A673 (cell line): Measurements from ENCODE around the gene PDGFD. TPM values are rescaled to one million over a fixed set of nuclear protein-coding genes. Genes with fewer than 3 reads are reported as not detected.

Source experiments
- BruUV-seq: library from RNA; stranded (reverse); fragments of 400-500 nt; replicated peaks from 2 replicates; lab custom pipeline; 2021; lab: Mats Ljungman, UMichigan
- CTCF ChIA-PET: fragments of 300-600 bp; sonication (Branson Sonifier 250); formaldehyde crosslinking; loops from one replicate; lab custom pipeline; 2022; ENCODE audit warnings: antibody characterized with exemption; lab: Charles Lee
- POLR2A ChIA-PET: fragments of 300-600 bp; sonication (Branson Sonifier 250); formaldehyde crosslinking; loops from one replicate; lab custom pipeline; 2022; ENCODE audit warnings: antibody characterized with exemption; ENCODE audit not compliant: low non-redundant PET; lab: Charles Lee
- DNase-seq: peaks from one replicate; pipeline ENCODE4 v3.0.0-alpha.2; 2015; ENCODE audit warnings: low spot score
- H3K27ac ChIP-seq: fragments of 200-600 bp; sonication (generic); 2 replicates; pipeline ENCODE4 v1.5.1; 2016; ENCODE audit warnings: mixed run types, low read depth, mild to moderate bottlenecking, mixed read lengths, antibody characterized with exemption, low read length; ENCODE audit not compliant: poor library complexity, severe bottlenecking
- H3K27me3 ChIP-seq: fragments of 200-600 bp; sonication (generic); replicated peaks from 2 replicates; pipeline ENCODE4 v1.6.1; 2017; ENCODE audit warnings: mixed run types, low read depth, mild to moderate bottlenecking, mixed read lengths, antibody characterized with exemption, low read length; ENCODE audit not compliant: insufficient read depth, poor library complexity
- H3K36me3 ChIP-seq: fragments of 200-600 bp; sonication (generic); 2 replicates; pipeline ENCODE4 v1.6.1; 2016; ENCODE audit warnings: mixed run types, mild to moderate bottlenecking, mixed read lengths, antibody characterized with exemption, low read length; ENCODE audit not compliant: insufficient read depth, poor library complexity, severe bottlenecking
- H3K4me1 ChIP-seq: fragments of 200-600 bp; sonication (generic); 2 replicates; pipeline ENCODE4 v1.6.1; 2017; ENCODE audit warnings: mixed run types, mild to moderate bottlenecking, mixed read lengths, antibody characterized with exemption, low read length; ENCODE audit not compliant: insufficient read depth, poor library complexity, severe bottlenecking
- H3K4me3 ChIP-seq: fragments of 200-600 bp; sonication (generic); 2 replicates; pipeline ENCODE4 v1.5.1; 2016; ENCODE audit warnings: low read depth, mixed run types, mild to moderate bottlenecking, mixed read lengths, low read length; ENCODE audit not compliant: poor library complexity, severe bottlenecking
- H3K9me3 ChIP-seq: fragments of 200-600 bp; sonication (generic); 2 replicates; pipeline ENCODE4 v1.6.1; 2016; ENCODE audit warnings: mixed run types, low read depth, mild to moderate bottlenecking, mixed read lengths, antibody characterized with exemption, low read length; ENCODE audit not compliant: poor library complexity, severe bottlenecking
- CTCF ChIP-seq: fragments of 300-800, 200-600 bp; sonication (generic); conservative IDR thresholded peaks from 2 replicates; pipeline ENCODE4 v1.5.1; 2017; ENCODE audit warnings: low read depth, mild to moderate bottlenecking, antibody characterized with exemption, low read length, moderate library complexity, mixed read lengths
- EZH2 ChIP-seq: fragments of 200-600 bp; sonication (generic); IDR thresholded peaks from 2 replicates; pipeline ENCODE4 v1.6.1; 2017; ENCODE audit warnings: borderline replicate concordance, low read depth, mild to moderate bottlenecking, mixed read lengths, antibody characterized with exemption, low read length; ENCODE audit not compliant: poor library complexity, severe bottlenecking
- intact Hi-C: fragments of 100-400 bp; cut with micrococcal nuclease; formaldehyde crosslinking; loops from one replicate; pipeline ENCODE4 v1.10.0; 2022; ENCODE audit not compliant: unreplicated experiment
- total RNA-seq: library from RNA; stranded (reverse); gene quantifications from 2 replicates; pipeline ENCODE4 v1.2.3, GENCODE V29; 2021

PDGFD gene
- total RNA-seq, 1 experiment from 2014 or later: 6.1 TPM

- H3K4me3 ChIP-seq: no peak overlapping the region
- H3K27ac ChIP-seq: no peak overlapping the region
- H3K9me3 ChIP-seq: no peaks in the 10 kb centered on the region
- no peaks in the 10 kb centered on the region for H3K36me3 ChIP-seq
- no TSS peak for BruUV-seq
- no peaks in the 10 kb centered on the region for H3K4me1 ChIP-seq
- no peaks in the 10 kb centered on the region for H3K27me3 ChIP-seq
- intact Hi-C loops: no loop called here
- TF ChIP-seq EZH2 (no peak), CTCF (no peak)
- DNase-seq: no peak
- POLR2A ChIA-PET: no interaction called here
- CTCF ChIA-PET: no interaction called here
These were observed 130.8 kb downstream of the PDGFD start for GRCh38 chr11:104033134-104033533.

GRCh38 chr11:104028476-104029263, 135.3 kb downstream of the PDGFD start:
- Histone ChIP-seq H3K4me1 (no peaks in the 10 kb centered on the region), H3K9me3 (no peaks in the 10 kb centered on the region), H3K27me3 (no peaks in the 10 kb centered on the region), H3K36me3 (no peaks in the 10 kb centered on the region), H3K27ac (no peak overlapping the region), H3K4me3 (no peak overlapping the region)
- BruUV-seq: no TSS peak
- intact Hi-C loops: no loop called here
- TF ChIP-seq CTCF (no peak), EZH2 (no peak)
- DNase-seq: no peak
- ChIA-PET CTCF (no interaction called here), POLR2A (interaction anchor here (0.6 to 0.7 kb wide), 2 partner anchors 218 to 800 kb away, joined by 3 to 6 read pairs; no protein-coding TSS in a partner anchor)

- no TSS peak for BruUV-seq
- Histone ChIP-seq H3K36me3 (no peaks in the 10 kb centered on the region), H3K27me3 (no peaks in the 10 kb centered on the region), H3K4me3 (no peak overlapping the region), H3K4me1 (no peaks in the 10 kb centered on the region), H3K9me3 (no peaks in the 10 kb centered on the region), H3K27ac (no peak overlapping the region)
- intact Hi-C loops: no loop called here
- CTCF ChIA-PET: no interaction called here
- TF ChIP-seq CTCF (no peak), EZH2 (no peak)
- no peak for DNase-seq
- POLR2A ChIA-PET: no interaction called here
These were observed 139.4 kb downstream of the PDGFD start for GRCh38 chr11:104024572-104024971.
